GM21447 (cell line): ENCODE results near the gene HNRNPH1.
"Not testable (repeated sequence)": the region's sequence is repeated elsewhere in the genome, so short reads cannot be mapped to it uniquely, and the experiment has no call there.

ENCODE experiments used
- ATAC-seq: cut with Tn5 transposase; IDR thresholded peaks from one replicate; pipeline ENCODE4 v1.9.1; 2021; ENCODE audit not compliant: unreplicated experiment

The HNRNPH1 gene, protein sequence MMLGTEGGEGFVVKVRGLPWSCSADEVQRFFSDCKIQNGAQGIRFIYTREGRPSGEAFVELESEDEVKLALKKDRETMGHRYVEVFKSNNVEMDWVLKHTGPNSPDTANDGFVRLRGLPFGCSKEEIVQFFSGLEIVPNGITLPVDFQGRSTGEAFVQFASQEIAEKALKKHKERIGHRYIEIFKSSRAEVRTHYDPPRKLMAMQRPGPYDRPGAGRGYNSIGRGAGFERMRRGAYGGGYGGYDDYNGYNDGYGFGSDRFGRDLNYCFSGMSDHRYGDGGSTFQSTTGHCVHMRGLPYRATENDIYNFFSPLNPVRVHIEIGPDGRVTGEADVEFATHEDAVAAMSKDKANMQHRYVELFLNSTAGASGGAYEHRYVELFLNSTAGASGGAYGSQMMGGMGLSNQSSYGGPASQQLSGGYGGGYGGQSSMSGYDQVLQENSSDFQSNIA

DNA sequence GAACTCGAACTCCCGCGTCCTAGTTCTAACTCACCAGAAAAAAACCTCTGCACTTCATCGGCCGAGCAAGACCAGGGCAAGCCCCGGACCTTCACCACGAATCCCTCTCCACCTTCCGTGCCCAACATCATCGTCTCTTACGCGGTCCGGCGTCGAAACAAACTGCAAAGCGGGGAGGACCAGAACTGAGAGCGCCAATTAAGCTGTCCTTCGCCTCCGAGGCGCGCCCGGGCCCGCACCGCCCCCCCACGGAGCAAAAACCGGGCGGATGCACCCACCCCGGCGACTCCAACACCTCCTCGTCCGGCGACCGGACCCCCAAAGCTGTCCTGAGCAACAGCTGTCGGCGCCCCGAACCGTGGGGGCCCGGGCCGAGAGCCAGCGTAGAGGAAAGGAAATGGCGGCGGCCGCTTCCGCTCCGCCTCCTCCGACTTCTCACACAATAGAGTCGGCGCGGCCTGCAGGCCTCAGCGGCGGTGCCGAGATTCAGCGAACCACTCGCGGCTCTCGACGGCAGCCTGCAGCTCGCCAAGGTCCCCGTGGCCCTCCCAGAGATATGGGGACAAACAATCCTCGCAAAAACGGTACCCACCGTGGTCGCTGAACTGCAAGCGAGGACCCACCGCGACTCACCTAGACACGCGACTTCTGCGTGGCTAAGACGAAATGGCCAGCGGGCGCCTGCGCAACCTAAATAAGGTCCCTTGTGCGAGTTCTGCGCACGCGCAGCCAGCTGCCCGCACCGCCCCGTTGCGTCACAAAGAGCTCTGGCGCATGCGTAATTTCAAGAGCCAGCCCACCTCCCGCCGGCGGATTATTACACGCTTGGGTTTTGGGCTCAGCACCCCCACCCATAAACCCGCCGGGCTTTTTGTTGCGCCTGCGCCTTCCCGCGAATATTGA is at the start of gene HNRNPH1:
TSS of gene HNRNPH1 (minus strand) at position 669 of the 903 bp plus-strand sequence. CDS start at position 131, 538 bp downstream.
- ATAC-seq = peak; percentile 71

DNA sequence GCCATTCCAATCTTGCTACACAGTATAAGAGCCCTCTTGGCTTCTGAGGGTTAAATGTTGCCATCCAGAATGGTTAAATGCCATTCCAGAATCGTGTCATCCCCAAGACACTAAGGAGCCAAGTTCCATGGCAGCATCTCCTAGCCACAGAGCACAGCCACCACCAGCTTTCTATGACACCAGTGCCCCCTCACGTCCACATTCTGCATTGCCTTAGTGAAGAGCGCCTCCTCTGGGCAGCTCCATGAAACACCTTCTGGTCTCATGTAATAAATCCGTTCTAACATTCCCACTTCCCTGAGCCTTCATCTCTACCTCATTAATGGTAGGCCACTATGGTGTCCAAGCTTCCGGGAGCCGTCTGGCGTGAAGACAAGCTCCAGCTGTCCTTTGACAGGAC is 44.9 kb upstream of the HNRNPH1 start:
- peak; percentile 72 for ATAC-seq

DNA sequence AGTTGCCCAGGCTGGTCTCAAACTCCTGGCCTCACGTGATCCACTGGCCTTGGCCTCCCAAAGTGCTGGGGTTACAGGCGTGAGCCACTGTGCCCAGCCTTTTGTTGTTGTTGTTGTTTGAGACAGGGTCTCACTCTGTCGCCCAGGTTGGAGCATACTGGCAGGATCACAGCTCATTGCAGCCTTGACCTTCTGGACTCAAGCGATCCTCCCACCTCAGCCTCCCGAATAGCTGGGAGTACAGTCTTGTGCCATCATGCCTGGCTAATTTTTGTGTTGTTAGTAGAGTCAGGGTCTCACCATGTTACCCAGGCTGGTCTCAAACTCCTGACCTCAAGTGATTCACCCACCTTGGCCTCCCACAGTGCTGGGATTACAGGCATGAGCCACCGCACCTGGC is 38.2 kb upstream of the HNRNPH1 start:
- ATAC-seq = not testable (repeated sequence)

DNA sequence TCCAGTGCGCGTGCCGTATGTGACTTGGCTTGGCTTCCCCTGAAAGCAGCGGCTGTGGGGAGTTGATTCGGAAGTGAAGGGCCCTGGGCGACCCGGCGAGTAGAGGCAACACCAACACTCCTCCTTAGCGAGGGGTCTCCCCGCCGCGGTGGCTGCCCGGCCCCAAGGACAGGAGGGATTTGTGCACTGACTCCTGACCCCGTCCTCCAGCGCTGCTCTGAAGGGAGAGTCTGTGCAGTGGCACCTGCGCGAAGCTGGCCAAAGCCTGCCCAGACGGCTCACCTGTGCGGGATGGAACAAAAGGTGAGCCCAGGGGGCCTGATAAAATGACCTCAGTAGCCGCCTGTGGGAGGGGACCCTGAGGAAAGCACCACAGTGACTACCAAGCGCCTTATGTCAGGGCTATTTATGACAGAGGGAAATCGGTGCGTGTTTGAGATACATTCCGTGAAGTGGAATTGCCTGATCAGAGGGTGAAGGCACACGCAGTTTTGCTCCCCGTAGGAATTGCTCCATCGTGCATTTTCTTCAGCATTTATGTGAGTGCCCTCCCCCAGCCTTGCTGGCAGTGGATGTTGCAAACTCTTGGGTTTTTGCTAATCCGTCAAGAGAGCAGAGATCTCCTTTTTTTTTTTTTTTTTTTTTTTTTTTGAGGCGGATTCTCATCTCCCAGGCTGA is 34.8 kb upstream of the HNRNPH1 start:
- peak; percentile 23 for ATAC-seq

DNA sequence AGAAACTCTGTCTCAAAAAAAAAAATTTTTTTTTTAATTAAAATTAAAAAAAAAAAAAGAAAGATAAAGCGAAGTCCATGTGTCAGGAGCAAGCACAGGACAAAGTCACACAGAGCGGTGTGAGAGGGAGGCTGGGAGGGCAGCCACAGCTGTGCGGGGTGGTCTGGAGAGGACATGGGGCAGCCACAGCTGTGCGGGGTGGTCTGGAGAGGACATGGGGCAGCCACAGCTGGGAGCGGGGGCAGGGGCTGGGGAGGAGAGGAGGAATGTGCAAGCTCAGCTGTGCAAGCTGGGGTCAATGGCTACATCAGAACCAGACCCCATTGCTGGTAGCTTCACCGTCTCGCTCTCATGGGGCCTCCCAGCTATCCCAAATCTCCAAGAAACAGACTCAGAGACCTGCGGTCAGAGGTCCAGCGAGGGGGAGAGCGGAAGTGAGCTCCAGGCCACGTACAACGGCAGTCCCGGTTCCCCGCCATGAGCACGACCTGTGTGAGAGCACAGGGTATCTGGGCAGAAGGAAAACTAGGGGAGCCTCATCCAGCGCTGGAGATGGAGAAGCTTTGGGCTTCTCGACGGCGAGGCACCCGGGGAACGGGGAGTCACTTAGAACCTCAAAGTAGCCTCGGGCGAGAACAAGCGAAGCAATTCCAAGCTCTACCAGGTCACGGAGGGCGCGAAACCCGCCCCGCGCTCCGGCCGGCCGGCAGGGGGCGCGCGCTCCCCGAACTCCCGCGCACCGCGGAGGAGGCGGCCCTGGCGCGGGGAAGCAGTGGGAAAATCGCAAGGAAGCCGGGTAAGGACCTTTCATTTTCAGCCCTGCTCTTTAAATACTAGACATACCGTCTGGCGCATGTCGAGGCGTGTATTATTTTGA is 34.1 kb upstream of the HNRNPH1 start:
- peak; percentile 78 for ATAC-seq

DNA sequence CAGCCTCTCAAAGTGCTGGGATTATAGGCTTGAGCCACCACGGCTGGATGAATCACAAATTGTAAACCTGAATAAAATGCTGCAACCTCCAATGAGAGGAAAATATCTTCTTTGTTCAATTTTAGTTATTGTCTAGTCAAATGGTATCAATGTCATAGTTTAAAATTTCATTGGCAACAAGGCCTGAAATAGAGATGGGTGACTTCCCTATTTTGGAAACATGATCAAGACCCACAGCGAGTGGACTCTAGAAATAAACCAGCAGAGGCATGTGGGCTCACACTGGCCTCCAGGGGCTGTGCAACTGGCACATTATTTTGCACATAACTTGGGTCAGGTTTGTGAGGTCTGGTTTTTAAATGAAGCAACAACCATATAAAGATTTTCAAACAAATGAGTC is 29.7 kb upstream of the HNRNPH1 start:
- ATAC-seq = not testable (repeated sequence)

DNA sequence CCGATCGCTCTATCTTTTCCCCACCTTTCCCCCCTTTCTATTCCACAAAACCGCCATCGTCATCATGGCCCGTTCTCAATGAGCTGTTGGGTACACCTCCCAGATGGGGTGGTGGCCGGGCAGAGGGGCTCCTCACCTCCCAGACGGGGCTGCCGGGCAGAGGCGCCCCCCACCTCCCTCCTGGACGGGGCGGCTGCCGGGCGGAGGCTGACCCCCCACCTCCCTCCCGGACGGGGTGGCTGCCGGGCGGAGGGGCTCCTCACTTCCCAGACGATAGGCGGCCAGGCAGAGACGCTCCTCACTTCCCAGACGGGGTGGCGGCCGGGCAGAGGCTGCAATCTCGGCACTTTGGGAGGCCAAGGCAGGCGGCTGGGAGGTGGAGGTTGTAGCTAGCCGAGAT is 26.8 kb upstream of the HNRNPH1 start:
- not testable (repeated sequence) for ATAC-seq

DNA sequence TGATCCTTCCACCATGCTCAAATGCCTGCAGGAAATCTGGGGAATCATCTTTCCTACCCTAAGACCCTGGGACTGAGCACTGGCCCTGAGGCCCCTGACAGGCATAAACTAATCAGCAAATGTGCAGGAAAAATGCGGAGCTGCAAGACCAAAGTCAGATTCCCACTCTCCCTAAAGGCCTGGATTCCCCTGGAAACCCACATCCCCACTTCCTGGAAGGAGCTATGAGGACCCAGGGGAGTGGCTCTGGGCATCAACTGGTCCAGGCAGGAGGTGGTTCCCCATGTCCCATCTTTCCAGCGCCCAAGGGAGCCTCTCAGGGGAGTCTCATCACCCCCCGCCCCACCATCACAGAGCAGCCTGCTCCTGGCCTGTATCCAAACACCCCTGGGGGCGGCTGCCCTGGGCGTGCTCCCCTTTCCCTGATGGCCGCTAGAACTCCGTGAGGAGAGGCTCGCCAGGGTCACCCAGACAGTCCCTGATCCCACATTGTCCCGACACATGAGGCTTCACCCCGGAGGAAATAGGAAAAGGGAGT is 25.8 kb upstream of the HNRNPH1 start:
- not testable (repeated sequence) for ATAC-seq

DNA sequence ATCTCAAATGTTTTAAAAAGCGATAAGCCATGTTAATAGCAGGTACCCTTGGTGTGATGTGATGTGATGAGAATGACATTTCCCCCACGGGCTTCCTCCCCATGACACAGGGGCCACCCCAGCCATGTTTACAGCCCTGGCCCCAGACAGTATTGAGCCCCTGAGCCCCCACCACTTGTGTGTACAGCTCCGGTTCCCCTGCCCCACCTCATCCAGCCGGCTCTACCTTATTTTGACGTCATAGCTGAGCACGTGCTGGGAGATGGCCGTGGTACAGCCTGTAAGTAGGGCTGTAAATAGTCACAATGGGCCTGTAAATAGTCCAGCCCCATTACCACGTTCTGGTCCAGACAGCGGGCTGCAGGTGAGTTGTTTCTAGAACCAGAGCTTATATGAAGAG is 24.9 kb upstream of the HNRNPH1 start:
- no peak for ATAC-seq

DNA sequence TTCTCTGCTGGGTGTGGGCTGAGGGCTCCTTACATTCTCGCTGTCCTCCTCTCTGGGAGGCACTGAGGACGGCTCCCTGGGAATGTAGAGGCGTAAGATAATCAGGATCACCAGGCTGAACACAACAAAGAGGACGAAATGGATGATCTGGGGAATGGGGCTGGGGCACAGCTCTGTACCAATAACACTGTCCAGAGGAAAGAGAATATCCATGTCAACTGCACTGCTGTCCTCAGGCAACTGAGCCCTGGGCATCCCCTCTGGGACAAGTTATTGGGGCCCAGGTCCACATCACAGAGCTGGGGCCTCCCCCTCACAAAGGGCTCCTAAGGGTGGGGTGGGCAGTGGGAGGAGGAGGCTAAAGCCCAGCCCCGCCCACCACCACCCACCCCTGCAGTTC is 21.3 kb upstream of the HNRNPH1 start:
- not testable (repeated sequence) for ATAC-seq

DNA sequence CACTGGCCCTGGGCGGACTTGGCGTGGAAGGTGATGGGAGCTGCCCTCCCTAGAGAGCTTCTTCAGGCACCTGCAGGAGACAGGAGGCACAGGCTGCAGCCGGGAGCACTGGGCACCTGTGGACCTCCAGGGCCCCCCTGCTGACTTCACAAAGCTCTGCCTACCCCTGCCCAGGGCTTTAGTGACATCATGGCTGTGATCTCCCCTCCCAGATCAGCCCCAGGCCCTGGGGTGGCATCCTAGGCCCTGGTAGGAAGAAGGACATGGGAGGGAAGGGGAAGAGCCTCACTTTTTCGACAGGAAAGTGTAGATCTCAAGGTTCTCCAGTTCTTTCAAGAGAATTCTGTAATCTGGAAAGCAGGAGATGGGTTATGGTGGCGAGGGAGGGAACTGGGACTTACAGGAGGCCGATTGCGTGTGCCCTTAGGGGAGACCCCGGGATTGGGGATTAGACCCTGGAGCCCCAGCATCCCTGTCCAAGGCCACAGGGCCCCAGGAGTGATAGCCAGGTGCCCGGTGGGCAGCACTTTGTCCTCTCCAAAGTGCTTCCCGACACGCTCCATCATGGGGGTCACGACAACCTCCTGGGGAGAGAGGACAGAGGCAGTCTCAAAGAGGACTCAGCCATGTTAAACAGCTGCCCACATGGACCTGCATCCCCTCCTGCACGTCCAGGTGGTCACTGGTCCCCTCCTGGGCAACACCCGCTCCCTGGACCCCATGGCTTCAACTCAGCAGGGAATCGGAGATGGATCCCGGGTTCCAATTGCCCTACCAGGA is 19.9 kb upstream of the HNRNPH1 start:
- ATAC-seq = not testable (repeated sequence)

DNA sequence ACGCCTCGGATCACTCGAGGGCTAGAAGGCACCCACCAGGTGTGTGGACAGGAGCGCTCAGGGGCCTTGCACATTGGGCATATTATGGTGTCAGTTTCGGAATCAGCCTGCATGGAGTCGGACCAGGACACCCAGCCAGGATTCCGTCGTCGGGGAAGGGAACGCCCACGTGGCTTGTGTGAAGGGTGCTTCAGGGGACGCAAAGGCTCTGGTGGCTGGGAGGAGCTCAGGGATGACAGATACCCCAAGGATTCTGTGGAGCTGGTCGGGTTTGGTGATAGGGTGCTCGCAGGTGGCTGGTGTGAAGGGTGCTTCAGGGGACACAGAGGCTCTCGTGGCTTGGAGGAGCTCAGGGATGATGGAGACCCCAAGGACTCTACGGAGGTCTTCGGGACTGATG is 19.2 kb upstream of the HNRNPH1 start:
- ATAC-seq = not testable (repeated sequence)

DNA sequence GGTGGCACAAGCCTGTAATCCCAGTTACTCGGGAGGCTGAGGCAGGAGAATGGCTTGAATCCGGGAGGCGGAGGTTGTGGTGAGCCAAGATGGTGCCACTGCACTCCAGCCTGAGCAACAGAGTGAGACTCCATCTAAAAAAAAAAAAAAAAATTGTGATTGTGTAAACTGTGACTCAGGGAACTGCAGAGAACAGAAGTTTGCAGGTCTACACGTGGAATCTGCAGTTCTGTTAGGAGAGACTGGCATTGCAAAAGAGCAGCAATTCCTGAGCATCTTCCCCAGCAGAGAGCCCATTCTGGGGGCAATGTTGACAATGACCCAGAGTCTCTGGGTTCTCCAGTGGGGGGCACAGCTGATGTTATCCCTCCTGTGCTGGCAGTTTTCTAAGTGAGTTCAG is 18.3 kb upstream of the HNRNPH1 start:
- ATAC-seq = not testable (repeated sequence)

DNA sequence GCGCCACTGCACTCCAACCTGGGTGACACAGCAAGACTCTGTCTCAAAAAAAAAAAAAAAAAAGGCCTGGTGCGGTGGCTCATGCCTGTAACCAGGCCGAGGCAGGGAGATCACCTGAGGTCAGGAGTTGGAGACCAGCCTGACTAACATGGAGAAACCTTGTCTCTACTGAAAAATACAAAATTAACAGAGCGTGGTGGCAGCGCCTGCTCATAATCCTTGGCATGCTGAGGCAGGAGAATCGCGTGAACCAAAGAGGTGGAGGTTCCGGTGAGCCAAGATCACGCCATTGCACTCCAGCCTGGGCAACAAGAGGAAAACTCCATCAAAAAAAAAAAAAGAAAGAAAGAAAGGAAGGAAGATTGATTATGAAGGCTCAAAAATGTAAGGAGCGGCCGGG is 15.8 kb upstream of the HNRNPH1 start:
- ATAC-seq = not testable (repeated sequence)

DNA sequence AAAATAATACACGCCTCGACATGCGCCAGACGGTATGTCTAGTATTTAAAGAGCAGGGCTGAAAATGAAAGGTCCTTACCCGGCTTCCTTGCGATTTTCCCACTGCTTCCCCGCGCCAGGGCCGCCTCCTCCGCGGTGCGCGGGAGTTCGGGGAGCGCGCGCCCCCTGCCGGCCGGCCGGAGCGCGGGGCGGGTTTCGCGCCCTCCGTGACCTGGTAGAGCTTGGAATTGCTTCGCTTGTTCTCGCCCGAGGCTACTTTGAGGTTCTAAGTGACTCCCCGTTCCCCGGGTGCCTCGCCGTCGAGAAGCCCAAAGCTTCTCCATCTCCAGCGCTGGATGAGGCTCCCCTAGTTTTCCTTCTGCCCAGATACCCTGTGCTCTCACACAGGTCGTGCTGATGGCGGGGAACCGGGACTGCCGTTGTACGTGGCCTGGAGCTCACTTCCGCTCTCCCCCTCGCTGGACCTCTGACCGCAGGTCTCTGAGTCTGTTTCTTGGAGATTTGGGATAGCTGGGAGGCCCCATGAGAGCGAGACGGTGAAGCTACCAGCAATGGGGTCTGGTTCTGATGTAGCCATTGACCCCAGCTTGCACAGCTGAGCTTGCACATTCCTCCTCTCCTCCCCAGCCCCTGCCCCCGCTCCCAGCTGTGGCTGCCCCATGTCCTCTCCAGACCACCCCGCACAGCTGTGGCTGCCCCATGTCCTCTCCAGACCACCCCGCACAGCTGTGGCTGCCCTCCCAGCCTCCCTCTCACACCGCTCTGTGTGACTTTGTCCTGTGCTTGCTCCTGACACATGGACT is 11.1 kb upstream of the HNRNPH1 start:
- peak; percentile 93 for ATAC-seq

DNA sequence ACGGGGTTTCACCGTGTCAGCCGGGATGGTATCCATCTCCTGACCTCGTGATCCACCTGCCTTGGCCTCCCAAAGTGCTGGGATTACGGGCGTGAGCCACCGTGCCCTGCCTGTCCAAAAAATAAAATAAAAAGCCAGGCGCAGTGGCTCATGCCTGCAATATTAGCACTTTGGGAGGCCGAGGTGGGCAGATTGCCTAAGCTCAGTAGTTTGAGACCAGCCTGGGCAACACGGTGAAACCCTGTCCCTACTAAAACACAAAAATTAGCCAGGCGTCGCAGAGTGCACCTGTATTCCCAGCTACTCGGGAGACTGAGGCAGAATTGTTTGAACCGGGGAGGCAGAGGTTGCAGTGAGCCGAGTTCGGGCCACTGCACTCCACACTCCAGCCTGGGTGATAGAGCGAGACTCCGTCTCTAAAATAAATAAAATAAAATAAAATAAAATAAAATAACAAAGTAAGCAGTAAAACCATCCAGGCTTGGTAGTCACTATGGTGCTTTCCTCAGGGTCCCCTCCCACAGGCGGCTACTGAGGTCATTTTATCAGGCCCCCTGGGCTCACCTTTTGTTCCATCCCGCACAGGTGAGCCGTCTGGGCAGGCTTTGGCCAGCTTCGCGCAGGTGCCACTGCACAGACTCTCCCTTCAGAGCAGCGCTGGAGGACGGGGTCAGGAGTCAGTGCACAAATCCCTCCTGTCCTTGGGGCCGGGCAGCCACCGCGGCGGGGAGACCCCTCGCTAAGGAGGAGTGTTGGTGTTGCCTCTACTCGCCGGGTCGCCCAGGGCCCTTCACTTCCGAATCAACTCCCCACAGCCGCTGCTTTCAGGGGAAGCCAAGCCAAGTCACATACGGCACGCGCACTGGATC is 10.3 kb upstream of the HNRNPH1 start:
- ATAC-seq = peak; percentile 45

DNA sequence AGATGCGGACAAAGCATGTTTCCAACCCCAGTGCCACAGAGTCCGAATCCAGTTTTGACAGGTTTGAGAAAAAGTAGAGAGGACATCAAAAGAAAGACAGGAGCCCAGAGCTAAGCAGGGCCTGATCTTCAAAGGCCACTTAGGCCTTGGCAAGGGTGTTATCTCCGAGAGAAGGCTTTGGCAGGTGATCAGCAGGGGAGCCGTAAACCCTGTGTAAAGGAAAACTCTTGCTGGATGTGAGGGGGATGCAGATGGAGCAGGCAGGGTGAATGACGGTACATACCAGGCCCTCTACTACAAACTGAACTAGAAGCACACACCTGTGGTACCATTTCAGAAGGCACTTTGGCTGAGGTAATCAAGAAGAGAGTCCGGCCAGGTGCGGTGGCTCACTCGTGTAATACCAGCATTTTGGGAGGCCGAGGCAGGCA is 1.4 kb upstream of the HNRNPH1 start:
- no peak for ATAC-seq
